HG02623 (cell line): ENCODE measurements around the gene TSPAN10.
"Not testable (repeated sequence)": the region's sequence is repeated elsewhere in the genome, so short reads cannot be mapped to it uniquely, and the experiment has no call there.

Source experiments
- ATAC-seq: cut with Tn5 transposase; IDR thresholded peaks from one replicate; pipeline ENCODE4 v1.9.1; 2021; ENCODE audit warnings: moderate library complexity; ENCODE audit not compliant: unreplicated experiment

Gene TSPAN10

DNA sequence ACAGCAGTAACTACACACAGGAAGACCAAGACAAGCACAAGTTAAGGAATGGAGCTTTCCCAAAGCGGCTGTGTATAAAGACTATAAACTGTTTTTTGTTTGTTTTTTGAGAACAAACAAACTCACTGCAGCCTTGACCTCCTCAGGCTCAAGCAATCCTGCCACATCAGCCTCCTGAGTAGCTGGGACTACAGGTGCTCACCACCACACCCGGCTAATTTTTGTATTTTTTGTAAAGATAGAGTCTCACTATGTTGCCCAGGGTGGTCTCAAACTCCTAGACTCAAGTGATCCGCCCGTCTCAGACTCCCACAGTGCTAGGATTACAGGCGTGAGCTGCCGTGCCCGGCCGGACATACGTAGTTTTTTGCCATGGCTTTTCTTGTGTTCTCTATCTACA, 23.4 kb downstream of the TSPAN10 start:
- no peak for ATAC-seq

DNA sequence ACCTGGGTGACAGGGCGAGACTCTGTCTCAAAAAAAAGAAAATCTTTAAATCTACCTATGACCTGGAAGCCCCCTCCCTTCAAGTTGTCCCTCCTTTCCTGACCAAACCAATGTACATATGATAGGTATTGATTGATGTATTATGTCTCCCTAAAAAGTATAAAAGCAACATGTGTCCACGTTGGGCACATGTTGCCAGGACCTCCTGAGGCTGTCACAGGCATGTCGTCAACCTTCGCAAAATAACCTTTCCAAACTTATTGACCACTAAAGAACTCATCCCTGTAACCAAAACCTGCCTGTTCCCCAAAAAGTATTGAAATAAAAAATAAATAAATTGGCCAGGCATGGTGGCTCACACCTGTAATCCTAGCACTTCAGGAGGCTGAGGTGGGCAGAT, 25.0 kb downstream of the TSPAN10 start:
- ATAC-seq: no peak

DNA sequence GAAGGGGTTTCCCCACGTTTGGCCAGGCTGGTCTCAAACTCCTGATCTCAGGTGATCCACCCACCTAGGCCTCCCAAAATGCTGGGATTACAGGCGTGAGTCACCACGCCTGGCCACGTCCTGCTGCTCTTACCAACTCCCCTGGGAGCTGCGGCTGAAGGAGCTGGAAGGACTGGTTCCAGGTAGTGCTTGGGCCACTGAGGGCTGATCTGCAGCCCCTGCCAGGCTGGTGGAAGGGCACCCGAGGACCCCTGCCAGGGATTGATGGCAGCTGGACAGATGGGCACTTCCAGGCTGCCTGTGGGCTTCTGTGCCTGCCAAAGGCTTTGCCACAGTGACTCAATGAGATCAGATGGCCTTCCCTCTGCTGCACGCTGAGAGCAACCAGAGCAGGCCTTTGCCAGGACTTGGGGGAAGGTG, 27.1 kb downstream of the TSPAN10 start:
- no peak for ATAC-seq

DNA sequence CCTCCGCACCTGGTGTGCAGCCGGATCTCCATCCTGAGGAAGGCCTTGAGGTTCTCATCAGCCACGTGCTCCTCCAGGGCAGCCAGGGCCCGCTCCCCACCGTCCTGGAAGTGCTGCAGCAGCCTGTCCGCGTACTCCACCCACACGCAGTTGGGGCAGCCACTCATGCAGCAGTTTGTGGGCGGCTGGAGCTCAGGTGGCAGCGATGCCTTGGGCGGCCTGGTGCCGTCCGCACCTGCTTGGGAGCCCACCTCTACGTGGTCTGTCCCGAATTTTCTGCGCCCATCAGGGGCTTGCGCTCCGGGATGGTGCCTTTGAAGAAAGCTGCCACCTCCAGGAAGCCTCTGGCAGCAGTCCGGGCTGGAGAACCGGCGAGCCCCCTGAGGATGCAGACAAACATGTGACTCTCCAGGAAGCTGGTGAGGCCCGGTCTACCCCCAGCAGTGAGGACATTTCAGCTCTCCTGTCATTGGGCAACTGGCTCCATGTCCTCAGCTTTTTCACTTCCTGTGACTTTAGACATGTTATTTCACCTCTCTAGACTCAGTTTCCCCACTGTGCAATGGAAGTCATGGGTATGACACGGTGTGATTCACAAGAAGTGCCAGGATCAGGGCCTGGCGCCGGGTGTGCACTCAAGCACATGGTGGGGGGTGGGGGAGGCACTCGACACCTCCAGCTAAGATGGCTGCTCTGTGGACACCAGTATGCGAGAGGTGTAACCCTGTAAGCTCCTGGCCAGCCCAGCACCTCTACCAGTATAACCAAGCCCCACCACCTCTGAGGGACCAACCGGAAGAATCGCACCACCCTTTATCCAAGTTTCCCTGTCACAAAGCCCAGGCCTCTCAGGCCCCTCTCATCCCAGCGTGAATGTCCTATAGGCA, 28.5 kb downstream of the TSPAN10 start:
- ATAC-seq: peak; percentile 3

DNA sequence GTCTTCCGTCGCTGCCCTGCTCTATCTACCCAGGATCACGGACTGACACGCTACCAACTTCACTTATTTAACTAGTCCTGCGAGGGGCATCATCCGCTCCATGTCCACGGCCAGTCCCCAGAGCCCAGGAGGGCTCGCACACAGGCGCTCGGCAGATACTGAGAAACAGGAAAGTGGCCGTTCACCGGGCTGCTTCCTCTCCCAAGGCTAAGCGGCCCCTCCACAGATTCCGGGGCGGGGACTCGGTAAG, 29.0 kb downstream of the TSPAN10 start:
- ATAC-seq: peak; percentile 12

DNA sequence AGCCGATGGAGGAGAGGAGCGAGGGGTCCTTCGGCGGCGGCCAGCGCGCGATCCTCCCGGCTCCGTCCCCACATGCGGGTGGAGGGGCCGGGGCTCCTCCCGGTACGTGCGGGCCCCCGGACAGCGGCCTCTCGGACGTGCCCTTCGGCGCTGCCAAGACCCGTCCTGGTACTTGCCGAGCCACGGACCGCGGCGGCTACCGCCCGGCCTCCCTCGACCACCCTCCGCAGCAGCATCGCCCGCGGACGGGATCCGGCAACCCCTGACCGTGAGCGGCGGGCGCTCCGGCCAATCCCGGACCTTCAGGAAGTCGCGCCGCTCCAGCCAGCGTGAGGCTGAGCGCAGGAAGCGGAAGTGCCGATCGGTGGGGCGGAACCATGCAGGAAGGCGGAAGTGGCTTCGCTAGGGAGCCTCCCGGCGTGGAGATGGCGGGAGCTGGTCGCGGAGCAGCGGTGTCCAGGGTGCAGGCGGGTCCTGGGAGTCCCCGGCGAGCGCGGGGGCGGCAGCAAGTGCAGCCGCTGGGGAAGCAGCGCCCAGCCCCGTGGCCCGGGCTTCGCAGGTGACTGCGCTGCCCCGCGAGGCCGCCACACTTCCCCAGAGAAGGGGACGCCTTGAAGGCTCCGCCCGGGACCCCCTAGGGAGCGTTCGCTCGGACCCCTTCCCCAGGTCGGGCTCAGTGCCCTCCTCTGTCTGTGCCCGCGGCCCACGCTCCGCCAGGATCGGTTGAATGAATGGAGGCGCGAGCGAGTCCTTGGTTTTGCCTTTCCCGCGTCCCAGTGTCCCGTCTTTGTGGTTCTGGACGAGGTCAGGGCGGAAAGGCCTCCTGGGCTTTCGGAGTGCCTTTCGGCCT, 29.6 kb downstream of the TSPAN10 start, which contains the start of the genes CCDC137 and OXLD1:
CCDC137 (plus strand) TSS at position 396 of the 850 bp plus-strand sequence; CDS start at position 426, 30 bp downstream.
OXLD1 (minus strand) TSS at position 264 of the 850 bp plus-strand sequence; CDS start at position 236, 28 bp downstream.
- peak; percentile 85 for ATAC-seq

DNA sequence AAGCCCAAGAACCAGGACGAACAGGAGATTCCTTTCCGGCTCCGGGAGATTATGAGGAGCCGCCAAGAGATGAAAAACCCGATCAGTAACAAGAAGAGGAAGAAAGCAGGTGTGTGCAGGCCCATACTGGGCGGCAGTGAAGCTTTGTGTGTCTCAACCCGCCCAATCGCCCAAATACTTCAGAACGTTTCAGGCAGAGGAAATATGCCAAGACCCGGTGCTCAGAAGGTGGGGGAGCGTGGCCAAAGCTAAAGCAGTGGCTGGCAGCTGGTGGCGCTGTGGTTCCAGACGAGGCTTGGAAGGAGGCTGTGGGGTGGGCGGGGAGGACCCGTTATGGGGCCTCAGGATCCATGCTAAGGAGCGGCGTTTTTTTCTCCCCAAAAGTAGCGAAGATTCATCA, 30.8 kb downstream of the TSPAN10 start:
- ATAC-seq: no peak

DNA sequence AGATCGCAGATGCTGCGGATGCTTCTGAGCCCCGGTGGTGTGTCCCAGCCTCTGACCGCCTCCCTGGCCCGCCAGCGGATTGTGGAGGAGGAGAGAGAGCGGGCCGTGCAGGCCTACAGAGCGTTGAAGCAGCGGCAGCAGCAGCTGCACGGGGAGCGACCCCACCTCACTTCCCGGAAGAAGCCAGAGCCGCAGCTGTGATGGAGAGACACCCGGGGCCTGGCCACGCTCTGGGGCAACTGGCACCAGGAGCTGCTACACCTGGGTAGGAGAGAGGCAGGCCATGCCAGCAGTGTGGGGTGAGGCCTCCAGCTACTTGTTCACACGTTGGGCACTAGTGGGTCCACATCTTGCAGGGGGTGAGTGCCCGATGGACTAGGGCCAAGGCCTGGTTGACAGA, 35.5 kb downstream of the TSPAN10 start:
- ATAC-seq: no peak

DNA sequence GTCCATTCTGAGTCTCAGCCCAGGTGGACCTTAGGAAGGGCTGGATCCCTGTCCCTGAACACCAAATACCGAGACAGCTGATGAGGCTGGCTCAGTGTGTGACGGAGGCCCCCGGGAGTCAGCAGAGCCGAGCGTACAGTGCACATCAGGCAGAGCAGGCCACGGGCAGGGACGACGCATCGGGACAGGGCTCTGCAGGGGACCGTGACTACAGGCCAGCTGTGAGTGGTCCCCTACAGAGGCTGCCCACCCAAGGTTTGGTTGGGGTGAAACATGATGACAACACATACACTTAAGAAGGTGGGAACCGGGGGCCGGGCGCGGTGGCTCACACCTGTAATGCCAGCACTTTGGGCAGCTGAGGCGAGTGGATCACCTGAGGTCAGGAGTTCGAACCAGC, 36.0 kb downstream of the TSPAN10 start:
- ATAC-seq: no peak

DNA sequence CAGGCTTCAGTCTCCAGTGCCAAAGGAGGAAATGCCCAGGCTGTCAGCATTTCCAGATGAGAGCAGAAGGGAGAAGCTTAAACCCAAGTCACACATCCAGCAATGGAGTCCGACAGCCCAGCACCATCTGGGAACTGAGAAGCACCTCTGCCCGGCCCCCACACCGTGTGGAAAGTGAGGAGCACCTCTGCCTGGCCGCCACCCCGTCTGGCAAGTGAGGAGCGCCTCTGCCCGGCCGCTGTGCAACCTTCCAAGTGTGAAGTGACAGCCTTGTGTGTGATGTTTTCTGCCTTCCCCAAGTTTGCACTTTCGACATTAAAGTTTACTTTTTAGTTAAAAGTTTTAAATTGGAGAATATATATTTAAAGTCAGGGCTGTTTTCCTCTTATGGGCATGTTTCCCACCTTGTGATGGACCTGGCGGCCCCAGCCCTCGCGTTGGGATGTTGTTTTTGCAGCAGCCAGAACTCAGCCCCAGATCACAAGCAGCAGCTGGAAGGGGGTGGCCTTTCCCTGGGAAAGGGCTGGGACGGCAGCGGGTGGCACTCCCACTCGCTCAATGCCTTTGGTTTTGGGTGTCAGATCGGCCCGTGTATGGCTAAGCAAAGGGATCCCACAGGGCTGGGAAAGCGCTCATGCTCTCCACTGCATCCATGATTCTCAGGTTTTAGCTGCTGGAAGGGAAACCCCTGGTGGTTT, 36.7 kb downstream of the TSPAN10 start:
- ATAC-seq: no peak

DNA sequence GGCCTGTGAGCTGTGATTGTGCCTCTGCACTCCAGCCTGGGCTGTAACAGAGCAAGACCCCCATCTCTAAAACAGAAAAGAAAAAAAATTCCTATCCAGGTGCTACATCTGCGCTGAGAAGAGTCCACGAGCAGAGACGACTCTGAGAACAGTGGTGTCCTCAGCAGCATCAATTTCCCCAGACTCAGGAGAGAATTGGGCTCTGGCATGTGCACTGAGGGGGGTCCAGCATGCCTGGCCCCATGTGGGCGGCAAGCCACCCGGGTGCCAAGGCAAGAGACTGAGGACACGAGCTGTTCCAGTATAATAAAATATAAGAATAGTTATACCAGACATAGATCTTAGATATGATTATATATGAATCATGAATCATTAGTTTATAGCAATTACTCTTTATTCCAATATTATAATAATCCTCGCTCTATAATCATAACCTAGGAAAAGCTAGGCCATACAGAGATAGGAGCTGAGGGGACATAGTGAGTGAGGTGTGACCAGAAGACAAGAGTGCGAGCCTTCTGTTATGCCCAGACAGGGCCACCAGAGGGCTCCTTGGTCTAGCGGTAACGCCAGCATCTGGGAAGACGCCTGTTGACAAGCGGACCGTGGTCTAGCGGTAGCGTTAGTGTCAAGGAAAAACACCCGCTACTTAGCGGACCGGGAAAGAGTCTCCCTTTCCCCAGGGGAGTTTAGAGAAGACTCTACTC, 38.7 kb downstream of the TSPAN10 start:
- not testable (repeated sequence) for ATAC-seq

DNA sequence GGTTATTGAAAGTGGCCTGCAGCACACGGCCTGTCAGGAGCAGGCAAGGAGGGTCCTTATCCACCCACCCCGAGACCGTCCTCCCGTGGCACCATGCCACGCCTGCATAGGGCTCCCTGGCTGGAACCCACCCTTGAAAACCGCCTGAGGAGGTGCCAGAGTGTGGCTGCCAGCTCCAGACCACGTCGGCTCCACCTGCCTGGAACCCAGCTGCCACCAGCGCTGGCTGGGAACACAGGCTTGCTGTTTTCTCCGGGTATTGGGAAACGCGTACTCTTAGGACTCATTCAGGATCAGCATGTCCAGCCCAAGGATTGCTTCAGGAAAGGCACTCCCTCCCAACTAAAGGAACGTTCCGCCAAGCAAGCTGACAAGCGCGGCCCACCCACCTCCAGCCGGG, 39.9 kb downstream of the TSPAN10 start:
- ATAC-seq: no peak

DNA sequence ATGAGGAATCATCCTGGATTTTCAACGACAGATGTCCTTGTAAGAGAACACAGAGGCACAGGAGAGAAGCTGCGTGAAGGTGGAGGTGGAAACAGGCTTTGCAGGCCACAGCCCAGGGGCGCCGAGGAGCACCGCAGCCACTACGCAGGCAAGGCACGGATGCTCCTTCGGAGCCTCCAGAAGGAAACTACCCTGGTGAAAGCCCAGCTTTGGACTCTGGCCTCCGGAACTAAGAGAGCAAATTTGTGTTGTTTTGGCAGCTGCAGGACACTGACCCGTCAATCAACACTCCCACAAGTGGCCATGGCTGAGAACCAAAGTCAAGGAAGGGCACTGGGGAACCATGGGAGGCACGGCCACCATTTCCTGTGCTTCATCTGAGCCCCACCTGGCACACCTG, 43.2 kb downstream of the TSPAN10 start:
- ATAC-seq: no peak

DNA sequence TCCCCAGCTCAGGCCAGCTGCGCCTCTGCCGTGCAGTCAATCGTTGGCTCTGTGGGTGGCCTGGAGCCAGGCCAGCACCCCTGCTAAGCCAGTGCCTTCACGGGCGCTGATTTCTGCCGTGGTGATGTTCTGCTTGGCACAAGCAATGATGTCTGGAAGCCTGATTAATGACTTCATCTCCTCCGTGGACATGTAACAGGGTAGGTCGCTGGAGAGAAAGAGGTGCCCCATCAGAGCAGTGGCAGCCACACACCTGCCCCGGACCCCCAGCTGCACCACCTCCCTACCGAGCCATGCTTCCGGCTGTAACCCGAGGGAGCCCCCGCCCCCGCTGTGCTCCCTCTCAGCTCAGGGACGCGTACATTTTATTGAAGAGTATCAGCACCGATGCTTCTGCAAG, 44.7 kb downstream of the TSPAN10 start:
- ATAC-seq: no peak

DNA sequence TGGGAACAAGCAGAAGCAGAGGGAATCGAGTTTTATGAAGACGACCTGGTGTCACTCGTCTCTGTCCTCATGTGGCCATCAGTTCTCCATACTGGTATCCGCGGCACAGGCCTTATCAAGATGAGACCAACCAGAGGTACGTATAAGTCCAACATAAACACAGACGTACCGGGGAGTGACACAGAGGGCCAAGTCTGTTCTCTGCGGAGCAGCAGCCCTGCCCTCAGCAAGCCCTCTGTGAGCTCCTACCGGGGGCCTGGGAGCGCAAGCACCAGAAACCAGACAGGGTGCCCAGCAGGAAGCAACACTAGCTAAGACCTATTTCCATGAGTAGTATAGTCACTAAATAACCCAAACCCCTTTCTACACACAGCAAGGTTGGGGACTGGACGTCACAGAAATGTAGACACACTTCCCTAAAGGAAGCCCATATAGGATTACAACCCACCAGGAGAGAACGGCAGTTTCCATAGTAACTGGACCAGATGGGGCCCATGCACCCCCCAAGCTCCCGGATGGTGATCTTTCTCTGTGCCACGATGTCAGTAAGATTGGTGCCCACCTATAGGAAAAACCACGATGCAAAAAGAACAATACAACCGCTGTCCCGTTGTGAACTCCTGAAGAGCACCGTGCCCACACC, 45.7 kb downstream of the TSPAN10 start:
- ATAC-seq: no peak

DNA sequence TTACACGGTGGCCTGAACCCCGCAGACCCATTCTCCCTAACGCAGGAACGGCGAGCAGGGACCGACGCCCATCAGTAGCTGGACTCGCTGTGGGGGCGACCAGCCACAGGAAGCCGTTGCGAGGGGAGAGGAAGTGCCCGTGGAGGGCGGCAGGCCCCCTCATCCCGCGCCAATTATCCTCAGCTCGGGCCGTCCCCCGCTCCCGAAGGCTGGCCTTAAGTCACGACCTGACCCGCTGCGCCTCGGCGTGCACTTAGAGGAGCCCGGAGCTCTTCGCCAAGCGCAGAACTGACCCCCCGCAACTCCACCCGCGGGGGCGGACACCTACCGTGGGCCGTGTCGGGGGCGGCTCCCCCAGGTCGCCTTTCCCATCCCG, 46.2 kb downstream of the TSPAN10 start:
- peak; percentile 20 for ATAC-seq

DNA sequence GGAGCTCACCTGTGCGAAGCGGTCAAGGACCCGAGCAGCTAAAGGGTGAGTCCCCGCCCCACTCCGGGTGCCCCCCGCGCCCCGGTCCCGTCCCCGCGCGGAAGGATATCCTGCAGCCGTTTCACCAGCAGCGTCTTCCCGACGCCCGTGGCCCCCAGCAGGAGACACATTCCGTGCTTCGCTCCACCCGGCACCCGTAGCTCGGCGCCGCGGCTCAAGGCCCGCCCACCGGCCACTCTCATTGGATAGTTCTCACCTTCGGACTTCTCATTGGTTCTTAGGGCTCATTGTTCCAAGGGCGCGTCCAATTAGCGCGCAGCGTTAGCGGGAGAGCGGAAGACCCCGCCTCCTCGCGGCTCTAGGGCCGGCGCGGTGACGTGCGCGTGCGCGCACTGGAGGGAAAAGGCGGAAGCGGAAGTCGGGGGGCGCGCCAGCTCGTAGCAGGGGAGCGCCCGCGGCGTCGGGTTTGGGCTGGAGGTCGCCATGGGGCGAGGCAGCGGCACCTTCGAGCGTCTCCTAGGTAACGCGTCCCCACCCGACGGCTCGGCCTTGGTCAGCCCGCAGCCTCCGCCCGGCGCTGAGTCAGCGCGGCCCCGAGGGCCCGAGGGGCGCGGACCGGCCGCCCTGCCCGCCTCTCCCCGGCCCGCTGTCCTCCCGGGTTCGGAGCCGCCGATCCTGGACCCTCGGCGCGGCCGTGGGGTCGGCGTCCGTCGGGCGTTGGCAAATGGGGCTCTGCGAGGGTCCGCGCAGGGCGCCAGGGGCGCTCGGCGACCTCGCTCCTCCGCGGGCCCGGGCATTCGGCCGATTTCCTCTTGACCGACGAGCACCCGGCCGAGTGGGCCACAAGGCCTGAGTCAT, 46.8 kb downstream of the TSPAN10 start, which contains the start of the genes ARL16 and HGS:
ARL16 (minus strand) TSS at position 214 of the 858 bp plus-strand sequence; CDS start at position 170, 44 bp downstream.
HGS (plus strand) TSS at position 428 of the 858 bp plus-strand sequence; CDS start at position 484, 56 bp downstream.
- peak; percentile 87 for ATAC-seq

DNA sequence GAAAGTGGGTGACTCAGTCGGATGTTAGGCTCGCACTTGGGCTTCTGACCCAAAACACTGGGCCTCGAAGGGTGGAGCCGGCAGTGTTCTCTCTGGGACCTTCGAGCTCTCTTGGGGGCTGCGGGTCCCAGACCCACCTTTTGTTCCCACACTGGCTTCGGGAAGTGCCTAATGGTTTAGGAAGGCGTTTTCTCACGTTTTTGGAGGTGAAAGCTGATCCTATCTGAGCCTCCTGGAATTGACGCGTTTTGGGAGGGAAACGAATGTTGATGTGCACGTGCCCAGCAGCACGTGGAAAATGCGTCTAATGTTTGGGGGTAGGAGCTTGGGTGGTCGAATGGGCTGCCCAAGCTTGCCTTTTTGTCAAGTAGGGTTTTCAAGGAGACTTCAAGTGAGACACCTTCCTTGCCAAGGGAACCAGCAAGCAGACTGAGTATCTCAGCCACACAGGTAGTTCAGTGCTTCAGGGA, 47.5 kb downstream of the TSPAN10 start:
- ATAC-seq: no peak

DNA sequence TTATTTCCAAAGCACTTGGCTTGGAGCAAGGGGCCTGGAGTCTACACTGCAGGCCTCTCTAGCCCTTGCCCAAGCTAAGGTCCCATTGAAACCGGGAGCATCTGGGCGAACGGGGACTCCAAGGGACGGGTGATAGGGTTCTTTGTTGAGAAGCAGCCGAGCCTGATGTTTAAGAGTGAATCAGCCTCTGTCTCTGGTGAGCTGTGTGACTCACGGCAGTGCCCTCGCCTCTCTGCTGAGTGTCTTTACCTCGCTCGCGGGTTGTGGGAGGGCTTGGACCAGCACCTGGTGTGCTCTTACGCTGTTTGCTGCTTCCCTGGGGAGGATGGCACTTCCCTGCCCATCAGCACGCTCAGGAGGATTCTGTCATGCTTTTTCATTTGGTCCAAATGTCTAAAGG, 48.1 kb downstream of the TSPAN10 start:
- no peak for ATAC-seq
